ENCODE data around the gene SCLY. TPM values are rescaled to one million over a fixed set of nuclear protein-coding genes. Genes with fewer than 3 reads are reported as not detected.

Gene SCLY
- total and polyA plus RNA-seq, 2 of the 13 experiments (the other 11 are each of a cell fraction or from before 2014, with no cell fraction given) = 27.9 to 38.6 TPM

- intact Hi-C loops (cut with micrococcal nuclease; ENCODE audit: unreplicated experiment) = no loop called here
- in situ Hi-C loops (cut with HindIII; ENCODE audit: extremely low pct_ligation_motif_present, low pct_unique_long_range_greater_than_20kb) = no loop called here
- no TSS peak for BruUV-seq (replicated peaks)
- FAIRE-seq (no peak), DNase-seq (ENCODE audit: low spot score) (no peak), ATAC-seq (no peak)
- Histone ChIP-seq H3K36me3 (replicated peaks in 1 of 2; ENCODE audit: control insufficient read depth in 1 of 2, insufficient read depth in 2 of 2, low read length in 2 of 2) (no peaks in the 10 kb centered on the region), H3K9me3 (ENCODE audit: low read length) (no peaks in the 10 kb centered on the region), H3K4me2 (ENCODE audit: low read depth, low read length) (no peak overlapping the region), H3K4me3 (replicated peaks in 1 of 3; ENCODE audit: insufficient read depth in 1 of 3, low read depth in 2 of 3, low read length in 3 of 3) (no peak overlapping the region), H3K4me1 (ENCODE audit: insufficient read depth, low read length) (peaks cover 15% of the 10 kb centered on the region), H2AFZ (ENCODE audit: low read length) (no peak overlapping the region), H4K20me1 (ENCODE audit: insufficient read depth, low read length) (no peaks in the 10 kb centered on the region), H3K9ac (ENCODE audit: insufficient read depth, low read depth, low read length) (no peak overlapping the region), H3K27ac (ENCODE audit: extremely low read length, insufficient read depth, low read length) (no peak overlapping the region), H3K79me2 (ENCODE audit: insufficient read depth, low read length) (no peaks in the 10 kb centered on the region), H3K27me3 (ENCODE audit: control insufficient read depth in 1 of 2, insufficient read depth in 2 of 2, low read length in 2 of 2) (peaks cover 3 to 42% of the 10 kb centered on the region in 2 experiments)
- TF ChIP-seq E2F5 (CRISPR knock-in tag; conservative IDR thresholded peaks at IDR 0.05) (no peak), ZNF180 (CRISPR knock-in tag; IDR thresholded peaks at IDR 0.05; ENCODE audit: borderline replicate concordance, low read depth) (no peak), ZNF878 (CRISPR knock-in tag; IDR thresholded peaks at IDR 0.05) (no peak), SATB2 (CRISPR knock-in tag; IDR thresholded peaks at IDR 0.05) (no peak), RARG (CRISPR knock-in tag; IDR thresholded peaks at IDR 0.05; ENCODE audit: low read depth) (no peak), HDAC1 (CRISPR knock-in tag; IDR thresholded peaks at IDR 0.05) (no peak), ZNF142 (CRISPR knock-in tag; IDR thresholded peaks at IDR 0.05) (no peak), GABPA (IDR thresholded peaks at IDR 0.05; ENCODE audit: low read depth, low read length) (no peak), GABPA (CRISPR knock-in tag; IDR thresholded peaks at IDR 0.05; ENCODE audit: low read depth) (no peak), THYN1 (CRISPR knock-in tag; IDR thresholded peaks at IDR 0.05; ENCODE audit: borderline replicate concordance, low read depth) (no peak), TOE1 (CRISPR knock-in tag; IDR thresholded peaks at IDR 0.05) (no peak), HNRNPLL (IDR thresholded peaks at IDR 0.05; ENCODE audit: low read depth, low read length, poor library complexity, severe bottlenecking) (no peak), MAFK (conservative IDR thresholded peaks at IDR 0.05 in 1 of 2, IDR thresholded peaks at IDR 0.05 in 1 of 2; ENCODE audit: low read length in 2 of 2) (no peak)
- ChIA-PET POLR2A (no interaction called here), CTCF (ENCODE audit: low intra/inter-chr PET ratio, low total read pairs) (no interaction called here)
- 42% methylated on average over 15 of the region's 20 CpGs for WGBS (ENCODE audit: low lambda C conversion rate)
Observed at GRCh38 chr2:238125127-238125885, 64.5 kb downstream of the SCLY start.
